Upper lobe of right lung (tissue), 1 donor: ENCODE measurements around the gene FLT4. TPM values are rescaled to one million over a fixed set of nuclear protein-coding genes. Genes with fewer than 3 reads are reported as not detected.

Source experiments
- ATAC-seq: fragments of 200-7000 bp; cut with Tn5 transposase; one replicate; pipeline ENCODE4 v1.9.1; 2020; ENCODE audit warnings: mild to moderate bottlenecking, moderate library complexity
- DNase-seq: peaks from one replicate; pipeline ENCODE4 v3.0.0-alpha.2; 2020
- H3K27ac ChIP-seq: fragments of 200-600 bp; one replicate; pipeline ENCODE4 v1.8.0; 2022
- H3K27me3 ChIP-seq: fragments of 200-600 bp; one replicate; pipeline ENCODE4 v1.8.0; 2022; ENCODE audit warnings: mild to moderate bottlenecking
- H3K36me3 ChIP-seq: fragments of 200-600 bp; one replicate; pipeline ENCODE4 v1.8.0; 2022
- H3K4me1 ChIP-seq: fragments of 200-600 bp; one replicate; pipeline ENCODE4 v1.8.0; 2022
- H3K4me3 ChIP-seq: fragments of 200-600 bp; one replicate; pipeline ENCODE4 v1.8.0; 2022; ENCODE audit warnings: mild to moderate bottlenecking
- H3K9me3 ChIP-seq: fragments of 200-600 bp; one replicate; pipeline ENCODE4 v1.8.0; 2022
- CTCF ChIP-seq: fragments of 200-600 bp; IDR thresholded peaks from one replicate; pipeline ENCODE4 v1.8.0; 2022; ENCODE audit warnings: antibody characterized with exemption
- intact Hi-C: fragments of 100-400 bp; cut with DNase I; formaldehyde crosslinking; loops from one replicate; pipeline ENCODE4 v1.11.0; 2022
- total RNA-seq: library from RNA; stranded (reverse); fragmentation: NEBNext Ultra II Directional; extraction: Animal tissue kit (Norgen Biotek cat#: 25700); gene quantifications from one replicate; pipeline ENCODE4 v1.2.1, GENCODE V29; 2021
- donor health status: DM: no; HTN: yes; CAD: no; lungs with severe emphysema.

Gene FLT4
- total RNA-seq, 1 donor from 2014 or later, result 38.6 TPM

DNA sequence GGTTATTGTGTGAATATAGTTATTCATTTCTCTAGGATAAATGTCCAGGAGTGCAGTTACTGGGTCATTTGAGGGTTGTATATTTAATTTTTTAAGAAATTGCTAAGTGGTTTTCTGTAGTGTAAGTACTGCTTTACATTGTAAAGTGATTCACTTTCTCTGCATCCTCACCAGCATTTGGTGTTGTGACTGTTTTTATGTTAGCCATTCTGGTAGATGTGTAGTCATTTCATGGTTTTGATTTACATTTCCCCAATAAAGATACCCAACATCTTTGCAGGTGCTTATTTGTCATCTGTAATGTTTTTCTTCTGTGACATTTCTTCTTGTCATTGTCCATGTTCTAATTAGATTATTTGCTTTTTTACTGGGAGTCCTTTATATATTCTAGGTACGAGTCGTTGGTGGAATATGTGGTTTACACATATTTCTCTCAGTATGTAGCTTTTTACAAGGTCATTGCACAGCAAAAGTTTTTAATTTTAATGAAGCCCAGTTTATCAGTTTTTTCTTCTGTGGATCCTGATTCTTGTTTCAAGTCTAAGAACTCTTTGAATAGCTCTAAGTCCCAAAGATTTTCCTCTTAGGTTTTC lies 92.1 kb downstream of the FLT4 start:
- H3K9me3 ChIP-seq, result no peaks in the 10 kb centered on the region
- H3K27ac ChIP-seq, result no peak overlapping the region
- no peak for TF ChIP-seq CTCF
- no peak overlapping the region for H3K4me3 ChIP-seq
- DNase-seq (no peak), ATAC-seq (no peak)
- intact Hi-C loops, result no loop called here
- H3K36me3 ChIP-seq, result peaks cover 21% of the 10 kb centered on the region
- H3K4me1 ChIP-seq, result no peaks in the 10 kb centered on the region
- no peaks in the 10 kb centered on the region for H3K27me3 ChIP-seq

- Histone ChIP-seq H3K27me3 (no peaks in the 10 kb centered on the region), H3K27ac (no peak overlapping the region), H3K4me3 (no peak overlapping the region), H3K4me1 (no peaks in the 10 kb centered on the region), H3K9me3 (no peaks in the 10 kb centered on the region), H3K36me3 (peaks cover 33% of the 10 kb centered on the region)
- ATAC-seq, result no peak
- intact Hi-C loops, result no loop called here
- TF ChIP-seq CTCF, result no peak
- no peak for DNase-seq
Observed at GRCh38 chr5:180555168-180555921, 94.1 kb downstream of the FLT4 start.

- intact Hi-C loops, result no loop called here
- Histone ChIP-seq H3K9me3 (no peaks in the 10 kb centered on the region), H3K4me1 (no peaks in the 10 kb centered on the region), H3K27me3 (no peaks in the 10 kb centered on the region), H3K27ac (no peak overlapping the region), H3K4me3 (no peak overlapping the region), H3K36me3 (peaks cover 39% of the 10 kb centered on the region)
- ATAC-seq (no peak), DNase-seq (no peak)
- TF ChIP-seq CTCF, result no peak
Observed at GRCh38 chr5:180553530-180553929, 95.9 kb downstream of the FLT4 start.

Other genes with a start within 250 kb of the FLT4 start
- gene CNOT6, start 155.2 kb downstream of the FLT4 start, total RNA-seq, result 21.7 TPM
- gene SCGB3A1, start 58.1 kb downstream of the FLT4 start, total RNA-seq, result 86.9 TPM
- not detected for gene OR2Y1, start 90.5 kb upstream of the FLT4 start, total RNA-seq
- 216 TPM for gene MGAT1, start 153.2 kb upstream of the FLT4 start, total RNA-seq
- 22.6 TPM for gene ZFP62, start 211.7 kb upstream of the FLT4 start, total RNA-seq
- gene BTNL8, start 249.6 kb upstream of the FLT4 start, total RNA-seq, result 4.5 TPM